Sigmoid colon (tissue), 7 donors: ENCODE results near the gene ID1. TPM values are rescaled to one million over a fixed set of nuclear protein-coding genes. Genes with fewer than 3 reads are reported as not detected.

ENCODE experiments used
- DNase-seq: peaks from one replicate; pipeline ENCODE4 v3.0.0-alpha.2; 2019
- H3K27ac ChIP-seq, 4 donors: fragments of 200-600 bp; sonication (generic); one replicate each; pipeline ENCODE4 v1.5.1; 2016 to 2019; ENCODE audit warnings: mild to moderate bottlenecking in 1 of 4
- H3K27me3 ChIP-seq, 3 donors: fragments of 200-600 bp; sonication (generic); one replicate each; pipeline ENCODE4 v1.5.1; 2019; ENCODE audit warnings: mild to moderate bottlenecking in 1 of 3
- H3K36me3 ChIP-seq, 4 donors: fragments of 200-600 bp; sonication (generic); one replicate each; pipeline ENCODE4 v1.5.1; 2016 to 2019
- H3K4me1 ChIP-seq, 4 donors: fragments of 200-600 bp; sonication (generic); one replicate each; pipeline ENCODE4 v1.5.1; 2017 to 2019
- H3K4me3 ChIP-seq, 4 donors: fragments of 200-600 bp; sonication (generic); one replicate each; pipeline ENCODE4 v1.5.1; 2017 to 2019; ENCODE audit warnings: mild to moderate bottlenecking in 2 of 4, moderate library complexity in 1 of 4
- H3K9me3 ChIP-seq, 4 donors: fragments of 200-600 bp in 3 of 4; sonication (generic) in 3 of 4; one replicate each; pipeline versions ENCODE4 v1.5.1 to v1.6.1; 2013 to 2019
- EP300 ChIP-seq, 4 donors: sonication (generic); formaldehyde crosslinking; IDR thresholded peaks; one replicate each; pipeline ENCODE4 v1.6.1; 2017; ENCODE audit warnings: antibody characterized with exemption in 4 of 4
- POLR2A ChIP-seq, 2 donors: fragments of 450-650 bp; IDR thresholded peaks; one replicate each; pipeline ENCODE4 v1.6.1; 2016; ENCODE audit warnings: antibody characterized with exemption in 2 of 2, mild to moderate bottlenecking in 2 of 2, moderate library complexity in 2 of 2
- POLR2AphosphoS5 ChIP-seq, 4 donors: sonication (generic); formaldehyde crosslinking; IDR thresholded peaks; one replicate each; pipeline ENCODE4 v1.6.1; 2017; ENCODE audit warnings: antibody characterized with exemption in 4 of 4
- WGBS, 2 donors: extraction: QIAGEN DNeasy Blood & Tissue Kit; methylation state at CpG; one replicate each; pipeline ENCODE4 v1.1.7; 2013; 5-methylcytosine and 5-hydroxymethylcytosine counted together
- intact Hi-C: fragments of 100-400 bp; cut with DNase I; formaldehyde crosslinking; loops from one replicate; pipeline ENCODE4 v1.15.1; 2023
- polyA plus RNA-seq, 3 donors: library from polyadenylated mRNA; stranded (reverse); fragments of 200-250 nt; gene quantifications; one replicate each; pipeline ENCODE4 v1.2.3, GENCODE V29; 2013
- total RNA-seq, 4 donors: library from RNA; depleted of rRNA; stranded (reverse); fragments of >200 nt; gene quantifications; one replicate each; pipeline ENCODE4 v1.1.0, GENCODE V29; 2016
- TF ChIP-seq, protein P1 (sequence below), 4 experiments: fragments of 450-650 bp in 3 of 4; fragments of 200-600 bp in 1 of 4; IDR thresholded peaks; one replicate each; pipeline ENCODE4 v1.5.1; 2016 to 2019; ENCODE audit warnings: antibody characterized with exemption in 4 of 4, mild to moderate bottlenecking in 3 of 4, moderate library complexity in 2 of 4
- donor health status: healthy with polysubstance abuse.
- donor health status: Bipolar disorder and iron deficiency.
- donor health status: healthy.

ID1 gene
- total and polyA plus RNA-seq, 7 donors: 111 to 368 (median 230) TPM

DNA sequence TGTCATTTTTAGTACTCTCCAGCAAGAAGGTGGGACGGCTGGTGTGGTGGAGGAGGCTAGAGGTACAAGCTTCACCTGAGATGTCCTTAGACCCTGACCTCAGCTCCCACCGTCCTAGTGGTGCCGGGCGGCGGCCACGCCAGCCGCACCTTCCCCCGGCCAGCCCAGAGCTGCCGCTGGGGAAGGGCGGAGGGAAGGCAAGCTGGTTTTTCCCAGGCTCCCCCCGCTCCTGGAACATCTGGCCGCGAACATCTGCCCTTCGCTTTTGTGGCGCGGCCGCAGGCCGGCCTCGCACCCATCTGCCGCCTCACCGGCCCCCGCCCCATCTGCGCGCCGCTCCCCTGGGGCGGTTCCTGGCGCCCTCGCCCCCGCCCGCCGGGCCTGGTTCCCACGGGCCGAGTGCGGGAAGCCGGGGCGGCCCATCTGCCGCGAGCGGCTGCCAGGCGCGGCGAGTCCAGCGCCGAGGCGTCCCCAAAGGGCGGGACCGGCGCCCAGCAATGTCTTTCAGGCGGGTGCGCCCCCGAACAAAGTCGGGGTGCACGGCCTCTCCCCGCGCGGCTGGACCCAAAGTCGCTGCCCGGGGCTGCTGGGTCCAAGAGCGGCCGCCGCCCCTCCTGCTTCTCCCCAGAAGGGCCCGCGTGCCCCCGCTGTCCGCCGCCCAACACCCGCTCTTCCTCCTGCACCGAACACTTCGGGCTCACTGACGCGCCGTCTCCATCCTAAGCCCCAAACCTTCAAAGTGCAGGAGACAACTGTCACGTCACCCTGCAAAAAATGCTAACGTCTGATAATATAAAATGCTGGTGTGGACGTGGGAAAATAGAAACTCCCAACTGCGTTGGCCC, 17.3 kb upstream of the ID1 start:
- no peak for DNase-seq
- Histone ChIP-seq H3K27ac (peak overlapping the region; percentile 63 to 84 (median 68)), H3K4me1 (peaks cover 0 to 14% (median 12%) of the 10 kb centered on the region in 4 donors), H3K27me3 (peaks cover 0 to 7% (median 5%) of the 10 kb centered on the region in 3 donors), H3K4me3 (peak overlapping the region; percentile 26 to 59 (median 48)), H3K9me3 (no peaks in the 10 kb centered on the region), H3K36me3 (no peaks in the 10 kb centered on the region)
- intact Hi-C loops: no loop called here
- TF ChIP-seq POLR2AphosphoS5 (IDR thresholded peaks at IDR 0.05): peak in 1 of 4 donors; percentile 20
- TF ChIP-seq, protein P1, sequence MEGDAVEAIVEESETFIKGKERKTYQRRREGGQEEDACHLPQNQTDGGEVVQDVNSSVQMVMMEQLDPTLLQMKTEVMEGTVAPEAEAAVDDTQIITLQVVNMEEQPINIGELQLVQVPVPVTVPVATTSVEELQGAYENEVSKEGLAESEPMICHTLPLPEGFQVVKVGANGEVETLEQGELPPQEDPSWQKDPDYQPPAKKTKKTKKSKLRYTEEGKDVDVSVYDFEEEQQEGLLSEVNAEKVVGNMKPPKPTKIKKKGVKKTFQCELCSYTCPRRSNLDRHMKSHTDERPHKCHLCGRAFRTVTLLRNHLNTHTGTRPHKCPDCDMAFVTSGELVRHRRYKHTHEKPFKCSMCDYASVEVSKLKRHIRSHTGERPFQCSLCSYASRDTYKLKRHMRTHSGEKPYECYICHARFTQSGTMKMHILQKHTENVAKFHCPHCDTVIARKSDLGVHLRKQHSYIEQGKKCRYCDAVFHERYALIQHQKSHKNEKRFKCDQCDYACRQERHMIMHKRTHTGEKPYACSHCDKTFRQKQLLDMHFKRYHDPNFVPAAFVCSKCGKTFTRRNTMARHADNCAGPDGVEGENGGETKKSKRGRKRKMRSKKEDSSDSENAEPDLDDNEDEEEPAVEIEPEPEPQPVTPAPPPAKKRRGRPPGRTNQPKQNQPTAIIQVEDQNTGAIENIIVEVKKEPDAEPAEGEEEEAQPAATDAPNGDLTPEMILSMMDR (IDR thresholded peaks at IDR 0.05): no peak
- WGBS, 2 donors: 5% methylated on average over 76 of the region's 76 CpGs

DNA sequence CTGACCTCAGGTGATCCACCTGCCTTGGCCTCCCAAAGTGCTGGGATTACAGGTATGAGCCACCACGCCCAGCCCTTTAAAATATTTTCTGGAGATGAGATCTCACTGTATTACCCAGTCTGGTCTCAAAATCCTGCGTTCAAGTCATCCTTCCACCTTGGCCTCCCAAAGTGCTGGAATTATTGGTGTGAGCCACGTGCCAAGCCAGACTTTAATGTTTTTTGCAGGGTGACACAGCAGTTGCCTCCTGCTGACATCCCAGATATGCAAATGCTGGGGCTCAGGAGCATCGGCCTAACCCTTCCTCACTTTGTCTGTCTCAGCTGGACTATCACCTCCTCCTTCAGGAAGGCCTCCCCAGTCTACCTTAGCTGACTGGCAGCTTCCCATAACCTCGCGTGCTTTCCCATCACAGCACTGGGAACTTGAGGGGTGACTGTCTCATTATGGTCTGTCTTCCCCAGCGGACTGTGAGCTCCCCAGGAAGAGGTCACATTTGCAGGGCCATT, 14.3 kb upstream of the ID1 start:
- intact Hi-C loops: no loop called here
- no peak overlapping the region for H3K4me3 ChIP-seq
- peaks cover 0 to 14% (median 12%) of the 10 kb centered on the region in 4 donors for H3K4me1 ChIP-seq
- WGBS, 2 donors: 87 to 89% methylated on average over 7 of the region's 7 CpGs
- no peaks in the 10 kb centered on the region for H3K9me3 ChIP-seq
- no peak for DNase-seq
- no peak overlapping the region for H3K27ac ChIP-seq
- peaks cover 0 to 7% (median 5%) of the 10 kb centered on the region in 3 donors for H3K27me3 ChIP-seq
- no peaks in the 10 kb centered on the region for H3K36me3 ChIP-seq
- TF ChIP-seq, protein P1 (IDR thresholded peaks at IDR 0.05): no peak
- TF ChIP-seq POLR2A (IDR thresholded peaks at IDR 0.05): no peak
- TF ChIP-seq EP300 (IDR thresholded peaks at IDR 0.05): no peak
- no peak for TF ChIP-seq POLR2AphosphoS5 (IDR thresholded peaks at IDR 0.05)

DNA sequence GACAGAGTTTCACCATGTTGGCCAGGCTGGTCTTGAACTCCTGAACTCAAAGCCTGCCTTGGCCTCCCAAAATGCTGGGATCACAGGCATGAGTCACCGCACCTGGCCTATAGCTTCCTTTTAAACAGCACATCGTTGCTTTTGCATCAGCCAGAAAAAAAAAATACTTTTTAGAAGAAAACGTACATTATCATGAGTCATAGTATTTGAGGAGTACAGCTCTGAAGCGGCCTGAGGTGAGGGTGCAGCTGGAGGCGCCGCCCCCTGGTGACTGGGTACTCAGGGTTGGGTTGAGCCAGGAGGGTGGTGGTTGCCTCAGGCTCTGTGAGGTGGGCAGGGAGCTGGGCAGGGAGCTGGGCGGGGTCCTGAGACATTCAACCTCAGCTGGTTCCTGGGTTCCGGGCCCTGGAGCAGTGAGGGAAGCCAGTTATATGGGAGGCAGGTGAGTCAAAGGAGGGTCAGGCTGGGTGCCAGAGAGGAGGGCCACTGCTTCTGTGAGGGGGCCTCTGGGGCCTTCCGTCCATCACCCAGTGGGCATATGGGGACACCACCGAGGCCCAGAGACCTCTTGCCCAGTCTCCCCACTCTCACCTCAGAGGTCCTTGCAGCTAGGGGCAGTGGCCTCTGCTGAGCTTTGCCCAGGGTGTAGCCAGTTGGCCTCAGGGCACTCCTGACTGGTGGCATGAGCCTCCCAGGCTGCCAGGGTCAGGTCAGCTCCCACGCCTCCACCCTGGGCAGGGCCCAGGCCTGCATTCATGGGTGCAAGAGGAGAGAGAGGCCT, 11.7 kb upstream of the ID1 start:
- TF ChIP-seq POLR2A (IDR thresholded peaks at IDR 0.05): no peak
- TF ChIP-seq, protein P1 (IDR thresholded peaks at IDR 0.05): no peak
- TF ChIP-seq POLR2AphosphoS5 (IDR thresholded peaks at IDR 0.05): no peak
- no peak for TF ChIP-seq EP300 (IDR thresholded peaks at IDR 0.05)
- no peaks in the 10 kb centered on the region for H3K9me3 ChIP-seq
- no peak for DNase-seq
- no peak overlapping the region for H3K4me3 ChIP-seq
- no peaks in the 10 kb centered on the region for H3K27me3 ChIP-seq
- intact Hi-C loops: no loop called here
- WGBS, 2 donors: 18 to 63% methylated on average over 11 of the region's 11 CpGs
- H3K36me3 ChIP-seq: no peaks in the 10 kb centered on the region
- peaks cover 0 to 4% (median under 1%) of the 10 kb centered on the region in 4 donors for H3K4me1 ChIP-seq
- peak overlapping the region in 2 of 4 donors; percentile 37 to 44 for H3K27ac ChIP-seq

DNA sequence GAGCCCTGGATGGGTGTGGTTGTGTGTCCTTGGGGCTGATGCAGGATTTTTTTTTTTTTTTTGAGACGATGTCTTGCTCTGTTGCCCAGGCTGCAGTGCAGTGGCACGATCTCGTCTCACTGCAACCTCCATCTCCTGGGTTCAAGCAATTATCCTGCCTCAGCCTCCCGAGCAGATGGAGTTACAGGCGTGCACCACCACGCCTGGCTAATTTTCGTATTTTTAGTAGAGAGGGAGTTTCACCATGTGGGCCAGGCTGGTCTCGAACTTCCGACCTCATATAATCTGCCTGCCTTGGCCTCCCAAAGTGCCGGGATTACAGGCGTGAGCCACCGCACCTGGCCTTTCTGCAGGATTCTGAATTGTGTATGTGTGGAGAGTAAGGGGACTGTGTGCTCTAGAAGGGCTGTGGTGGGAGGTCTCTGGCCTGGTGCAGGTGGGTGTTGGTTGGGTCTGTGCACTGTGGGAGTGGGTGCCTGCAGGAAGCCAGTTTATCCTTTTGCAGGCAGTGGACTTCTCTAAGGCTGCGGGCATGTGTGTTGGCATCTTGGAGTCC, 11.0 kb upstream of the ID1 start:
- H3K36me3 ChIP-seq: no peaks in the 10 kb centered on the region
- no peak overlapping the region for H3K4me3 ChIP-seq
- no peak for DNase-seq
- intact Hi-C loops: no loop called here
- H3K27ac ChIP-seq: peak overlapping the region in 3 of 4 donors; percentile 7 to 44 (median 37)
- TF ChIP-seq POLR2A (IDR thresholded peaks at IDR 0.05): no peak
- no peak for TF ChIP-seq POLR2AphosphoS5 (IDR thresholded peaks at IDR 0.05)
- TF ChIP-seq, protein P1 (IDR thresholded peaks at IDR 0.05): no peak
- TF ChIP-seq EP300 (IDR thresholded peaks at IDR 0.05): no peak
- no peaks in the 10 kb centered on the region for H3K27me3 ChIP-seq
- H3K4me1 ChIP-seq: peaks cover 0 to 4% (median 0%) of the 10 kb centered on the region in 4 donors
- WGBS, 2 donors: 56 to 87% methylated on average over 13 of the region's 13 CpGs
- H3K9me3 ChIP-seq: no peaks in the 10 kb centered on the region
